22Rv1 (cell line): ENCODE results near the gene PARS2.
"Not testable (repeated sequence)": the region's sequence is repeated elsewhere in the genome, so short reads cannot be mapped to it uniquely, and the experiment has no call there.

ENCODE experiments used
- H3K27ac ChIP-seq: fragments of 450-650 bp; 2 replicates; pipeline ENCODE4 v1.5.1; 2017
- CTCF ChIP-seq: fragments of 450-650 bp; IDR thresholded peaks from 2 replicates; pipeline ENCODE4 v1.5.1; 2017; ENCODE audit warnings: mild to moderate bottlenecking
- ZFX ChIP-seq: fragments of 450-650 bp; IDR thresholded peaks from 2 replicates; pipeline ENCODE4 v1.6.1; 2017; ENCODE audit warnings: antibody characterized with exemption, borderline replicate concordance

Gene PARS2

GRCh38 chr1:54777431-54777830 lies 13.1 kb upstream of the PARS2 start:
- no peak overlapping the region for H3K27ac ChIP-seq
- TF ChIP-seq ZFX (no peak), CTCF (no peak)

GRCh38 chr1:54777011-54777410 lies 12.7 kb upstream of the PARS2 start:
- no peak for TF ChIP-seq CTCF
- TF ChIP-seq ZFX = no peak
- no peak overlapping the region for H3K27ac ChIP-seq

GRCh38 chr1:54775828-54776721 lies 11.8 kb upstream of the PARS2 start:
- not testable (repeated sequence) for H3K27ac ChIP-seq

GRCh38 chr1:54774820-54775498 lies 10.6 kb upstream of the PARS2 start:
- TF ChIP-seq ZFX (no peak), CTCF (no peak)
- no peak overlapping the region for H3K27ac ChIP-seq

- TF ChIP-seq ZFX = no peak
- TF ChIP-seq CTCF = no peak
Observed at GRCh38 chr1:54772951-54773350, 8.6 kb upstream of the PARS2 start.

GRCh38 chr1:54768093-54768492 lies 3.8 kb upstream of the PARS2 start:
- TF ChIP-seq CTCF (peak; percentile 27), ZFX (no peak)
- no peak overlapping the region for H3K27ac ChIP-seq

More at GRCh38 chr1:54772951-54773350, 8.6 kb upstream of the PARS2 start:
- no peak overlapping the region for H3K27ac ChIP-seq

GRCh38 chr1:54767526-54767925 lies 3.2 kb upstream of the PARS2 start:
- no peak overlapping the region for H3K27ac ChIP-seq
- TF ChIP-seq CTCF (no peak), ZFX (no peak)
